Subcutaneous abdominal adipose tissue (tissue), 5 donors: ENCODE measurements around the gene ZDHHC14.

Experiments used
- H3K27ac ChIP-seq: one replicate; pipeline ENCODE4 v1.7.0; 2013; ENCODE audit warnings: low read depth, mild to moderate bottlenecking, inconsistent platforms, low read length, moderate library complexity
- H3K27me3 ChIP-seq, 5 donors: one replicate each; pipeline ENCODE4 v1.7.0; 2013; ENCODE audit warnings: low read length in 5 of 5, inconsistent platforms in 1 of 5; ENCODE audit not compliant: control insufficient read depth in 5 of 5, insufficient read depth in 4 of 5
- H3K36me3 ChIP-seq, 5 donors: one replicate each; pipeline ENCODE4 v1.7.0; 2013; ENCODE audit warnings: low read length in 5 of 5; ENCODE audit not compliant: control insufficient read depth in 5 of 5, insufficient read depth in 5 of 5
- H3K4me1 ChIP-seq, 5 donors: one replicate each; pipeline ENCODE4 v1.7.0; 2013; ENCODE audit warnings: low read length in 5 of 5, mild to moderate bottlenecking in 3 of 5, moderate library complexity in 1 of 5; ENCODE audit not compliant: control insufficient read depth in 5 of 5, insufficient read depth in 5 of 5
- H3K4me3 ChIP-seq, 5 donors: one replicate each; pipeline ENCODE4 v1.7.0; 2013; ENCODE audit warnings: low read length in 5 of 5, low read depth in 1 of 5
- H3K9ac ChIP-seq, 5 donors: one replicate each; pipeline ENCODE4 v1.7.0; 2013; ENCODE audit warnings: low read length in 5 of 5, mild to moderate bottlenecking in 4 of 5, moderate library complexity in 3 of 5
- H3K9me3 ChIP-seq, 5 donors: one replicate each; pipeline ENCODE4 v1.7.0; 2013; ENCODE audit warnings: low read length in 5 of 5; ENCODE audit not compliant: control insufficient read depth in 5 of 5
- donor health status: healthy.
- donor health status: healthy.
- donor health status: healthy.
- donor health status: healthy.
- donor health status: healthy.

ZDHHC14 gene

GRCh38 chr6:157358287-157358686, 22.7 kb upstream of the ZDHHC14 start:
- Histone ChIP-seq H3K27ac (no peak overlapping the region), H3K4me1 (peaks cover 0 to 2% (median 0%) of the 10 kb centered on the region in 5 donors)

GRCh38 chr6:157361886-157362285, 19.1 kb upstream of the ZDHHC14 start:
- H3K4me3 ChIP-seq: no peak overlapping the region
- H3K9me3 ChIP-seq: no peaks in the 10 kb centered on the region
- peaks cover 0 to 4% (median 2%) of the 10 kb centered on the region in 5 donors for H3K27me3 ChIP-seq
- H3K36me3 ChIP-seq: no peaks in the 10 kb centered on the region
- no peak overlapping the region for H3K9ac ChIP-seq
- H3K4me1 ChIP-seq: no peaks in the 10 kb centered on the region
- H3K27ac ChIP-seq: no peak overlapping the region

More at GRCh38 chr6:157358287-157358686, 22.7 kb upstream of the ZDHHC14 start:
- no peak overlapping the region for H3K4me3 ChIP-seq
- no peak overlapping the region for H3K9ac ChIP-seq
- peaks cover 0 to 2% (median 0%) of the 10 kb centered on the region in 5 donors for H3K27me3 ChIP-seq
- H3K9me3 ChIP-seq: no peaks in the 10 kb centered on the region
- no peaks in the 10 kb centered on the region for H3K36me3 ChIP-seq

GRCh38 chr6:157364705-157365104, 16.3 kb upstream of the ZDHHC14 start:
- Histone ChIP-seq H3K27ac (no peak overlapping the region), H3K9me3 (no peaks in the 10 kb centered on the region), H3K27me3 (peaks cover 0 to 4% (median 2%) of the 10 kb centered on the region in 5 donors)

GRCh38 chr6:157366648-157367047, 14.3 kb upstream of the ZDHHC14 start:
- no peak overlapping the region for H3K27ac ChIP-seq
- H3K4me3 ChIP-seq: no peak overlapping the region
- no peaks in the 10 kb centered on the region for H3K36me3 ChIP-seq
- H3K9ac ChIP-seq: no peak overlapping the region
- H3K9me3 ChIP-seq: no peaks in the 10 kb centered on the region
- peaks cover 0 to 4% (median 2%) of the 10 kb centered on the region in 5 donors for H3K27me3 ChIP-seq
- peaks cover 0 to 4% (median 0%) of the 10 kb centered on the region in 5 donors for H3K4me1 ChIP-seq

More at GRCh38 chr6:157364705-157365104, 16.3 kb upstream of the ZDHHC14 start:
- Histone ChIP-seq H3K36me3 (no peaks in the 10 kb centered on the region), H3K4me3 (no peak overlapping the region), H3K9ac (no peak overlapping the region), H3K4me1 (peaks cover 0 to 4% (median 0%) of the 10 kb centered on the region in 5 donors)

DNA sequence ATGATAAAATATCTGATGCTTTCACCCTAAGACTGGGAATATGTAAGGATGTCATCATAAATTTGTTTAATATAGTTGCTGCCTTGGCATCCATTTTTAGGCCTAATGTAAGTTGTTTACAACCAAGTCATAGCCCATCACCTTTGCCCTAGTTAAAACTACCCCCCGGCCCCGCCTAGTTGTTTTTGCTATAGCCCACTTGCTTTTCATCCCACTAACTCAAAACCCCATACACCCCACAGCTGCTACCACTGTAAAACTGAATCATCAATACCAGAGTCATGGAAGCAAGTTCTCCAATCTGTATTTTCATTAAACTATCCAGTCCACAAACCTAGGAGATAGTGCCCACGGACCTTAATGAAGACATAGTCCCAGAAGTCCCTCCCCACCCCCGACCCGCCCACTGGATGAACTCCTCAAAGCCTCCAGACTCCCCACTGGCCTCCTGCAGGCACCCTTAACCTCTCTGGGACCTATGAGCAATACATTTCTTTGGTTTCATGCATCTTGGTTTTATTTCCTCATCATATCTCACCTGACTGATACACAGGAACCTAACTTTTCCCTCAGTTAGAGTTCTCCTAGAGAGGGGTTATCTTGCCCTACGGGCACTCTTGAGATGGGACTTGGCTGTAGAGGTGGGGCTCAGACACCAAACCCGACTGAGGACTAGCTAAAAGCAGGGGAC, 12.5 kb upstream of the ZDHHC14 start:
- no peak overlapping the region for H3K4me3 ChIP-seq
- peaks cover 0 to 4% (median 0%) of the 10 kb centered on the region in 5 donors for H3K4me1 ChIP-seq
- no peak overlapping the region for H3K9ac ChIP-seq
- H3K27ac ChIP-seq: no peak overlapping the region
- no peaks in the 10 kb centered on the region for H3K9me3 ChIP-seq
- no peaks in the 10 kb centered on the region for H3K36me3 ChIP-seq
- H3K27me3 ChIP-seq: peaks cover 0 to 4% (median 0%) of the 10 kb centered on the region in 5 donors

DNA sequence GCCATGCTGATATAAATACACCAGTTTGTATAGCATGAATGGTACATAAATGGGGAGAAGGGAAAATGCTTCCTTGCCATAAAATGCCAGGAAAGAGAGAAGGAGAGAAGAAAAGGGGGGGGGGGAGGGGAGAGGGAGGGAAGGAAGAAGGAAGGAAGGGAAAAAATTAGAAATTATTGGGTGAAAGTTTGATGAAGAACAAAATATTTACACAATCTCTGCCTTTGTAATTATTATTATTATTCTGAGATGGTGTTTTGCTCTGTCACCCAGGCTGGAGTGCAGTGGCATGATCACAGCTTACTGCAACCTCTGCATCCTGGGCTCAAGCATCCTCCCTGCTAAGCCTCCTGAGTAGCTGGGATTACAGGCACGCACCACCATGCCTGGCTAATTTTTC, 10.2 kb upstream of the ZDHHC14 start:
- Histone ChIP-seq H3K9ac (no peak overlapping the region), H3K27me3 (peaks cover 0 to 4% (median 0%) of the 10 kb centered on the region in 5 donors), H3K4me3 (no peak overlapping the region), H3K27ac (no peak overlapping the region), H3K4me1 (peaks cover 0 to 4% (median 0%) of the 10 kb centered on the region in 5 donors), H3K36me3 (no peaks in the 10 kb centered on the region), H3K9me3 (no peaks in the 10 kb centered on the region)

GRCh38 chr6:157372501-157373280, 8.3 kb upstream of the ZDHHC14 start:
- Histone ChIP-seq H3K4me3 (no peak overlapping the region), H3K4me1 (peaks cover 0 to 4% (median 0%) of the 10 kb centered on the region in 5 donors), H3K27ac (no peak overlapping the region), H3K9ac (no peak overlapping the region), H3K27me3 (peaks cover 0 to 2% (median 0%) of the 10 kb centered on the region in 5 donors), H3K9me3 (no peaks in the 10 kb centered on the region), H3K36me3 (no peaks in the 10 kb centered on the region)

DNA sequence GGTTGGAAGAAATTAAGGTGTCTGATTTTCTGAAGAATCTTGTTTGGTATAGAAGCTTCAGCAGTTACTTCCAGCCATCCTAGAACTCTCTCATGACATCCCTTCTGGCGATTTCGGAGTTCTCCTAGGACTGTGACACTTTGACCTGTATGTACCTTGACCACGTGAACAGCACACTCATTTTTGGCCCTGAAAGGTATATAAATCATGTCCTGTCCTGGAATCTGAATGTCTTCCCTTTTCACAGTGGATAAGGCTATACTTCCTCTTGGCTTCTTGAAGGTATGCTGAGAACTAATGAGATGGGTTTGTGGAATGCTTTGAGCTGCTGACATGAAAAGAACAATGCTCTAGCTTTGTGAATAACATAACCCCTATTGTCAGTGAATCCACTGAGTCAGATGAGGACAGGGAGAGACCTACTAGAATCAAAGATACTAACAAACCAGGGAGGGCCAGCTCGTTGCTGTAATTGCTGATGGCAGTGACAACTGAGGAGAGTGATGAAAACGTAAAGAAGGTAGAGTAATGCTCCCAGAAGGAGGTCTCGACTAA, 6.0 kb upstream of the ZDHHC14 start:
- no peaks in the 10 kb centered on the region for H3K27me3 ChIP-seq
- no peak overlapping the region for H3K27ac ChIP-seq
- H3K9me3 ChIP-seq: no peaks in the 10 kb centered on the region
- H3K4me3 ChIP-seq: no peak overlapping the region
- no peak overlapping the region for H3K9ac ChIP-seq
- H3K4me1 ChIP-seq: peaks cover 3 to 6% (median 5%) of the 10 kb centered on the region in 5 donors
- H3K36me3 ChIP-seq: no peaks in the 10 kb centered on the region

GRCh38 chr6:157376241-157376640, 4.7 kb upstream of the ZDHHC14 start:
- peaks cover 3 to 9% (median 5%) of the 10 kb centered on the region in 5 donors for H3K4me1 ChIP-seq
- no peak overlapping the region for H3K9ac ChIP-seq
- no peak overlapping the region for H3K27ac ChIP-seq

More at GRCh38 chr6:157376241-157376640, 4.7 kb upstream of the ZDHHC14 start:
- Histone ChIP-seq H3K4me3 (no peak overlapping the region), H3K9me3 (no peaks in the 10 kb centered on the region), H3K36me3 (no peaks in the 10 kb centered on the region), H3K27me3 (no peaks in the 10 kb centered on the region)
